ENCODE results near the gene SPATS2.

GRCh38 chr12:49417558-49417957, 50.3 kb downstream of the SPATS2 start:
- no peak for TF ChIP-seq CTCF (IDR thresholded peaks at IDR 0.05)
- no peak for TF ChIP-seq POLR2A (IDR thresholded peaks at IDR 0.05)
